Measurements from ENCODE around the gene ZDHHC12.

DNA sequence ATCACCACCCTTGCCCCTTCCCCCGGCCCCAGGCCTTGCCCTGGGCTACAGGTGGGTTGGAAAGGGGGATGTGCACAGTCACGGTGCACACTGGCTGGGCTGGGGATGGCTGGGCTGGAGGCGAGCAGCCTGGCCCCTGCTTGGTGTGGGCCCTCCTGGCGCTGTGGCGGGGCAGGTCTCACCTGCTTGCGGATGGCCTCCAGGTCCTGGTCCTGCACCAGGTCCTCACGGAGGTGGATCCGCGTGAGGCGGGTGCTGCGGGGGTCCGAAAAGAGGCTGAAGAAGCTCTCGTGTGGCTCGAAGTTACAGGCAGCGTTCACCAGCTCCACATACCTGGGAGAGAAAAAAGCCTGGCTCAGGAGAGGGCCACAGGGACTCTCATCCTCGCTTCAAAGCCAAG lies 29.7 kb upstream of the ZDHHC12 start:
- TF ChIP-seq EZH2 (IDR thresholded peaks at IDR 0.05; ENCODE audit: borderline replicate concordance, low read depth, low read length, severe bottlenecking) (no peak), POLR2AphosphoS5 (IDR thresholded peaks at IDR 0.05; ENCODE audit: insufficient read depth, low read depth, low read length) (no peak), POLR2A (IDR thresholded peaks at IDR 0.05; ENCODE audit: low read depth, low read length) (no peak), MYC (IDR thresholded peaks at IDR 0.05; ENCODE audit: low read depth, low read length) (no peak), JUN (IDR thresholded peaks at IDR 0.05; ENCODE audit: borderline replicate concordance, insufficient read depth, insufficient read length, low read depth) (no peak), FOS (IDR thresholded peaks at IDR 0.05; ENCODE audit: borderline replicate concordance, insufficient read depth, low read length) (no peak)
- TF ChIP-seq, protein P1, sequence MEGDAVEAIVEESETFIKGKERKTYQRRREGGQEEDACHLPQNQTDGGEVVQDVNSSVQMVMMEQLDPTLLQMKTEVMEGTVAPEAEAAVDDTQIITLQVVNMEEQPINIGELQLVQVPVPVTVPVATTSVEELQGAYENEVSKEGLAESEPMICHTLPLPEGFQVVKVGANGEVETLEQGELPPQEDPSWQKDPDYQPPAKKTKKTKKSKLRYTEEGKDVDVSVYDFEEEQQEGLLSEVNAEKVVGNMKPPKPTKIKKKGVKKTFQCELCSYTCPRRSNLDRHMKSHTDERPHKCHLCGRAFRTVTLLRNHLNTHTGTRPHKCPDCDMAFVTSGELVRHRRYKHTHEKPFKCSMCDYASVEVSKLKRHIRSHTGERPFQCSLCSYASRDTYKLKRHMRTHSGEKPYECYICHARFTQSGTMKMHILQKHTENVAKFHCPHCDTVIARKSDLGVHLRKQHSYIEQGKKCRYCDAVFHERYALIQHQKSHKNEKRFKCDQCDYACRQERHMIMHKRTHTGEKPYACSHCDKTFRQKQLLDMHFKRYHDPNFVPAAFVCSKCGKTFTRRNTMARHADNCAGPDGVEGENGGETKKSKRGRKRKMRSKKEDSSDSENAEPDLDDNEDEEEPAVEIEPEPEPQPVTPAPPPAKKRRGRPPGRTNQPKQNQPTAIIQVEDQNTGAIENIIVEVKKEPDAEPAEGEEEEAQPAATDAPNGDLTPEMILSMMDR (IDR thresholded peaks at IDR 0.05; ENCODE audit: extremely low read depth in 1 of 2, insufficient read depth in 1 of 2, low read depth in 1 of 2, low read length in 2 of 2), result no peak
- TF ChIP-seq, protein P2, sequence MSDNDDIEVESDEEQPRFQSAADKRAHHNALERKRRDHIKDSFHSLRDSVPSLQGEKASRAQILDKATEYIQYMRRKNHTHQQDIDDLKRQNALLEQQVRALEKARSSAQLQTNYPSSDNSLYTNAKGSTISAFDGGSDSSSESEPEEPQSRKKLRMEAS (IDR thresholded peaks at IDR 0.05; ENCODE audit: insufficient read depth, insufficient read length), result no peak
